Fibroblast of skin of right quadriceps (primary cell): Measurements from ENCODE around the gene MAGEA2.
"Not testable (repeated sequence)": the region's sequence is repeated elsewhere in the genome, so short reads cannot be mapped to it uniquely, and the experiment has no call there.

Source experiments
- DNase-seq: peaks from one replicate; pipeline ENCODE4 v3.0.0-alpha.2; 2013

The MAGEA2 gene

DNA sequence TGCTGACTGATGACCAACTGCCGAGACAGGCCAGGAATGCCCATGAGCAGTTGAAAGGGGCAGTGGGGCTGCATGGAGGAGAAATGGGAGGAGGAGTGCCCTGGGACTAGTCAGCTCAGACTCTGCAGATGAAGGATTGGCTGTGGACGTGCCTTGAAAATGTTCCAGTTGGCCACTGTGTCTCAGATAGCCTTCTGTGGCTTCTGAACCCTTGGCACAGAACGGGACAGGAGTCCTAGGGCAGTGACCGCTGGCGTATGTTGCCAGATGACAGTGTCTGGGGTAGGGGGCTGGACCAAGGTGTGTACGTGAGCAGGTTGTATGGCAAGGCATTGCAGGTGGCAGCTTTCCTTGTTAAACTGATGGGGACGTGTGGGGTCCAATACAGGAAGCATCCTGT, 47.1 kb downstream of the MAGEA2 start:
- not testable (repeated sequence) for DNase-seq

DNA sequence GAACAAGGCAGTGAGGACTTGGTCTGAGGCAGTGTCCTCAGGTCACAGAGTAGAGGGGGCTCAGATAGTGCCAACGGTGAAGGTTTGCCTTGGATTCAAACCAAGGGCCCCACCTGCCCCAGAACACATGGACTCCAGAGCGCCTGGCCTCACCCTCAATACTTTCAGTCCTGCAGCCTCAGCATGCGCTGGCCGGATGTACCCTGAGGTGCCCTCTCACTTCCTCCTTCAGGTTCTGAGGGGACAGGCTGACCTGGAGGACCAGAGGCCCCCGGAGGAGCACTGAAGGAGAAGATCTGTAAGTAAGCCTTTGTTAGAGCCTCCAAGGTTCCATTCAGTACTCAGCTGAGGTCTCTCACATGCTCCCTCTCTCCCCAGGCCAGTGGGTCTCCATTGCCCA, 53.3 kb downstream of the MAGEA2 start:
- not testable (repeated sequence) for DNase-seq
